Endometrial microvascular endothelial cells (primary cell): ENCODE data around the gene LCN1. TPM values are rescaled to one million over a fixed set of nuclear protein-coding genes. Genes with fewer than 3 reads are reported as not detected.
"Not testable (repeated sequence)": the region's sequence is repeated elsewhere in the genome, so short reads cannot be mapped to it uniquely, and the experiment has no call there.

ENCODE experiments used
- in situ Hi-C: cut with HindIII; loops from 2 replicates; pipeline ENCODE4 v1.10.0; 2017; ENCODE audit warnings: low sequenced_read_pairs, low pct_unique_long_range_greater_than_20kb; ENCODE audit errors: inconsistent ontology term
- total RNA-seq: library from RNA; depleted of rRNA; stranded (reverse); fragments of >200 nt; gene quantifications from one replicate; pipeline ENCODE4 v1.2.3, GENCODE V29; 2015; ENCODE audit errors: inconsistent ontology term

LCN1 gene
- total RNA-seq, 1 donor from 2014 or later = not detected

DNA sequence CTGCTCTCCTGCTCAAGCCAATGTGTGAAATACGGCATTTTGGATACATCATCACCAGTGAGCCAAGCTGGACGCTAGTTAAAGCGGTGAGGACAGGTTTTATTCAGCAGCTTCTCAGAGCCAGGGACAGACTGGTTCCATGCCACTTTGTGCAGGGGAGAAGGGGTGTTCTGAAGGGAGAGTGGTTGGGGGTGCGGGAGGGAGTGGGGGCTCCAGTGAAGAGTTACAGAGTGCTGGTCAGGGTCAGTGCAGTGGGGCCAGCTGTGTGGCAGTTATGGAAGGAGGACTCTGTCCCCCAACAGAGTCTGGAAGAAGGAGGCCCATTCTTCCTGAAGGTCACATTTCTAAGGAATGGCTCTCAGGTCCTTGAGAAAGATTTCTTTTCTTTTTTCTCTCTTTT lies 13.6 kb downstream of the LCN1 start:
- in situ Hi-C loops = not testable (repeated sequence)

DNA sequence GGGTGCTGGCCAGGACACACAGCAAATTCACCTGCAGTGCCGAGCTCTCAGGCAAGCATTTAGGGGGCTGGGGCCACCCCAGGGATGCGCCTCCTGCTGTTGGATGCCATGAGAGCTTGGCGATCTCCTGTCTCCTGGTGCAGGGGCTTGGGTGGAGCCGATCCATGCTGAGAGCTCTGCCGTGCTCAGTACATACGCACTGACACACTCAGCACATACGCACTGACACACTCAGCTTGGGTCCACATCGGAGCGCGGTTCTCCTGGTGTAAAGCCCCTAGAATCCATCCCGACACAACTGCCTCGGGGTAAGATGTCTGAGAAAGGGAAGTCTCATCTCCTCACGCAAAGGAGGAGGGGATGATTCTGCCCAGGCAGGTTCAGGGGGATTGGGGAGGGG lies 14.4 kb downstream of the LCN1 start:
- in situ Hi-C loops = not testable (repeated sequence)

DNA sequence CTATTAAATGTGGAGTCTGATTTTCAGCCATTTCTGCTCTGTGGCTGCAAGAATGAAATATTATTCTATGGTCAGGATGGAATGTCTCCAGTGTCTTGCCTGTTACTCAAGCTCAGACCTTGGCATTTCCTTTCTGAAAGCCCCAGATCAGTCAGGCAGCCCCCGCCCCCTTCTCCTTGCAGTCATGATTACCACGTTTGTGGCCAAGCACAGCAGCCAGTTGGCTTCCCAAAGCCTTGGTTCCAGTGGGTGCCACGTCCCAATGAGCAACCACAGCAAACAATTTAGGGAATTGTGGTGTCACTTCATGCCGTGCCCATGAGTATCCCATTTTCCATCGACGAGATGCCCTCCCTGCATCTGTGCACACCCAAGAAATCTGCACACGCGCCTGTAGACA lies 15.0 kb downstream of the LCN1 start:
- in situ Hi-C loops = no loop called here

DNA sequence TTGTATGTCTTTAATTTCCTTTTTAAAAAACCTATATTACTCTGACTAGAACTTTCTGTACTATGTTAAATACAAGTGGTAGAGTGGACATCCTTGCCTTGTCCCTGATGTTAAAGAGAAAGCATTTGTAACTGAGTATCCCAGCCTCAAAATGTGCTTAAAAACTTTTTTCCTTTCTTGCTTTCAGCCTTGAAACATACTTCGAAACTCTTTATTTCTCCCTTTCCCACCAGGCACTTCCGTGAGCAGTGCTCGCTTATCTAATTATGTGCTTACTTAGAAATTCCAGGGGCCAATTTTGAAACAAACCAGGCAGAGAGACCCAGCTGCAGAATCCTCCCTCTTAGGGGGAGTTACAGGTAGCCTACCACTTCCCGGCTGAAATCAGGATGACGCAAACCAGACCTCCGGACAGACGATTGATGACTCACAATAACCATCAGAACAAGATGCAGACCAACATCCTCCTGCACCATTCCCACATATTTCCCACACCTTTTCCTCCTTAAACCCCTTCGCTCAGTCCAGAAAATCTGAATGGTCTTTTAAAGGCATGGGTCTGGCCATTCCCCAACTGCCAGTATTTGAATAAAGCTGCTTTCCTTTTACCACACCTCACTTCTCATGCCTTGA lies 22.1 kb downstream of the LCN1 start:
- in situ Hi-C loops = not testable (repeated sequence)

DNA sequence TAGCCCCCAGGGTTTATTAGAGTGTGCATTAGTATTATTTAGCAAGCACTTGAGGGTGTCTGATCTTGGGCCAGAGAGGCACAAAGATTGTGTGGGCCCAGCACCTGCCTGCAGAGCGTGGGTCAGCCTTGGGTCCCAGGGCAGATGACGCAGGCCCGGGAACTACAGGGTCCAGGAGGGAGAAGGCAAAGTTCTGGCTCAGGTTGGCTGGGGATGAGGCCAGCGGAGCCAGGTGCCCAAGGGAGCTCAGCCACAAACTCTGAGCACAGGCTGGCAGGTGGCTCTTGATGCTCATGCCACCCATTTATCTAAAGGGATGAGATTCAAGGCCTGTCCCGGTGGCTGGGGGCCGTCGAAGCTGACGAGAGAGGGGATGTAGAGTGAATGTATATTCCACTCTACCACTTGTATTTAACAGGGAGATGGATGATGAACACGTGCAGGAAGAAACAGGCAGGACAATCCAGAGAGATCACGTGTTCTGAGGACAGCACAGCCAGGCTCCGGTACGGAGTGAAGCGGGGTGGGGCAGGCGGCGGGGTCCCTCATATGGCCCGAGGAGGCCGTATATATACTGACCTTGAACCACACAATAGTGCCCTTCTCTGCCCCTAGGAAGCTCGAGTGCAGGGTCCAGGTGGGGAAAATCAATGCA lies 23.9 kb downstream of the LCN1 start:
- in situ Hi-C loops = no loop called here

DNA sequence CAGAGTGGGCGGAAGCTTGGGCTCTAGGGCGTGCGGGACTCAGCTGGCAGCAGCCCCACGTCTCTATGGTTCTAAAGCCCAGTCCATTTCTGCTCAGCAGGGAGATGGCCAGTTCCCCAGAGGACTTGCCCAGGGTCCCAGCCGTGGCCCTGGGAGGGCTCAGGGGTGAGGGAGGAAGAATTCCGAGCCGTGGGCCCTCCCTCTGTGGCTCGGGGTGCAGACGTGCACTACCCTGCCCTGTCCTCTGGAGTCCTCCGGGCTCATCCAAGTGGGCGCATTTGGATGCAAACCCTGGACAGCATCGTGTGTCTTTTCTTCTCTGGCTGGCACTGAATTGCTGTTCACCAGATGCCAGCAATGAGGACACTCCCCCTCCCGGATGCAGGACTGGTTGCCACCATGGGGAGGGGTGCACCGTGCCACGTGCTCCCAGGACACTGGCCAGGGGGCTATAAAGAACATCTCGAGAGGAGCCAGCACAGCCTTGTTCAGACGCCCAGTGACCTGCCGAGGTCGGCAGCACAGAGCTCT lies 24.5 kb downstream of the LCN1 start, which contains the start of gene OBP2A:
TSS of gene OBP2A (plus strand) at position 481 of the 531 bp plus-strand sequence. CDS start 55 bp downstream, outside the sequence.
- in situ Hi-C loops = not testable (repeated sequence)

DNA sequence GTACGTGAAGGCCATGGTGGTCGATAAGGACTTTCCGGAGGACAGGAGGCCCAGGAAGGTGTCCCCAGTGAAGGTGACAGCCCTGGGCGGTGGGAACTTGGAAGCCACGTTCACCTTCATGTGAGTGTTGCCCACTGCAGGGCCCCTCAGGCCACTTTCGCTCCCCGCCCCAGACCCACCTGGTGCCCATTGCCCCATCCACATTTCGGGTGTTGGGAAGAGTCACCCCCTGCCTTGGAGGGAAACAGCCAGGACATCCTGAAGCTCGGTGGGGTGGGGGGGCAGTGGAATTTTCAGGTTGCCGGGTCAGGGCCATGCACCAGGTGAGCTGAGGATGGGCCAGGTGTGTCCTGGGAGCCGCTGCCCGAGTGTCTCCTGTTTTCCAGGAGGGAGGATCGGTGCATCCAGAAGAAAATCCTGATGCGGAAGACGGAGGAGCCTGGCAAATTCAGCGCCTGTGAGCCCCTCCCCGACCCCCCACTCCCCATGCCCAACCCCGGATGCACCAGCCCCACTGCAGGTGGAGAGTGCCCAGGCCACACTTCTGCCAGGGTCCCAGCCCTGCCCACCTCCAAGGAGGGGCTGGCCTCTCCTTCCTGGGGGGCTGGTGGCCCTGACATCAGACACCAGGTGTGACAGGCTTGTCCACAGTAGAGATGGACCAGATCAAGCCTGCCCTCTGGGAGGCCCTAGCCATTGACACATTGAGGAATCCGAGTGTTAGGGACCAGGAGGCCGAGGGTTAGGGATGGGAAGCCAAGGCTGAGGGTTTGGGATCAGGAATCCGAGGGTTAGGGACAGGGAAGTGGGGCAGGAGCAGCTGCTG lies 25.8 kb downstream of the LCN1 start:
- in situ Hi-C loops = not testable (repeated sequence)

DNA sequence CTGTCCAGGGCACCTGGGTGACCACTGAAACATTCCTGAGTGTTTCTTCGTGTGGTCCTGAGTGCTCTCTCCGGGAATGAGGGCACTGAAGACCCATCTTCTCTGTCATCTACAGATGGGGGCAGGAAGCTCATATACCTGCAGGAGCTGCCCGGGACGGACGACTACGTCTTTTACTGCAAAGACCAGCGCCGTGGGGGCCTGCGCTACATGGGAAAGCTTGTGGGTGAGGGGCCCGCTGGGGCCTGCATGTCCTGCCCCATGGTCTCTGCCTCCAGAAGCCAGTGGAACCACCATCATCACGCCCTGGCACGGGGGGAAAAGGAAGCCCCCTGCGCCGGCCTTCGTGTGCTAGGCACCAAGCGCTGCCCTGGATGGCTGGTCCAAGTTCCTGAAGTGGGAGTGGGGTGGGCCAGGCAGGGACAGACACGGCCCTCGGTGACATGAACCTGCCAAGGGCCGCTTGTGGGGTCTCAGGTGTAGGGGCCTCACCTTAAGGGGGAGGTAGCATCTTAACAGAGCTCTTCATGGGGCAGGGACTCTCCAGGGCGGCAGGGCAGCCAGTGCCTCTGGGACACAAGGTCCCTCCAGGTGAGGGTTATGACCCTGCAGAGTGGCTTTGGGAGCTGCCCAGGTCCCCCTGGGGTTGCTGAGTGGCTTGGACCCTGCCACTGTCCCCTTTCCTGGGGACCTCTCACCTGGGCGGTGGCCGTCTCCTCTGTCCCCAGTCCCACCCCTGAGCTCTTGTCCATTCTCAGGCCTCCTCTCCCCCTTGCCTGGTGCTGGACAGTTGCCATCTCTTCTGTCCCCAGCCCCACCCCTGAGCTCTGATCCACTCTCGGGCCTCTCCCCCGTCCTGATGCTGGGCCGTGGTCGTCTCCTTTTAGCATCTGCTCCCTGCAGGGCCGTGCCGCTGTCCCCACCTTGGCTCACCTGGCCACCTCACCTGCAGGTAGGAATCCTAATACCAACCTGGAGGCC lies 26.8 kb downstream of the LCN1 start:
- in situ Hi-C loops = no loop called here

DNA sequence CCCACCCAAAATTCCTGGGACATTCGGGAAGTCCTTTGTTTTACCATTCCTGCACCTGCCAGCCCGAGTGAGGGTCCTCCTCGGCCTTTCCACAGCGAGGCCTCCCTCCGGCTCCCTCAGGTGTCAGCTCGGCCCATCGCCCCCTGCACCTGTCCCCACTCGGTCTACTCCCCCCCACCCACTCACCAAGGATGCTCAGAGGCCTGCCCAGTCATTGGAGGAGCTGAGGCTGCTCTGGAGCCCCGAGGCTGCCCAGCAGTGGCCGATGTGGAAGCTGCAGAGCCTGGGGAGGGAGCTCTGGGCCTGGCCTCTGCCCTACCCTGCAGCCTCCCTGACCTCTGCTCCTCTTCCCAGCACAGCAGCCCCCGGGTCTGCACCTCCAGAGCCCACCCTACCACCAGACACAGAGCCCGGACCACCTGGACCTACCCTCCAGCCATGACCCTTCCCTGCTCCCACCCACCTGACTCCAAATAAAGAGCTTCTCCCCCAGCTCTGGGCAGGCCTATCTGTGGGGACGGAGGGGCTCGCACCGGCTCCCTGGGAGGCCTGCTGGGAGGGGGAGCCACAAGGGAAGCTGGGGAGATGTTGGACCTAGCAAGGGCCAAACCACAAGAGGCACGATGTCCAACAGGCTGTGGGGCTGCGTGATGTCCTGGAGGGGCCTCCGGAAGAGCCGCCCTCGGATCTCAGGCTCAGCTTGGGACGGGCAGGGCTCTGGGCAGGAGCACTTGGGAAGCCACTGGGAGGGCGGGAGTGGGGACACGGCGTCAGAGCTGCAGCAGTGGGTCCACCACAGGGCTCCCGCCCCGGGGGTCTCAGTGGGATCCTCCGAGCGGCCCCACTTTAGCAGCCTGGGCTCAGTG lies 28.5 kb downstream of the LCN1 start:
- in situ Hi-C loops = not testable (repeated sequence)

DNA sequence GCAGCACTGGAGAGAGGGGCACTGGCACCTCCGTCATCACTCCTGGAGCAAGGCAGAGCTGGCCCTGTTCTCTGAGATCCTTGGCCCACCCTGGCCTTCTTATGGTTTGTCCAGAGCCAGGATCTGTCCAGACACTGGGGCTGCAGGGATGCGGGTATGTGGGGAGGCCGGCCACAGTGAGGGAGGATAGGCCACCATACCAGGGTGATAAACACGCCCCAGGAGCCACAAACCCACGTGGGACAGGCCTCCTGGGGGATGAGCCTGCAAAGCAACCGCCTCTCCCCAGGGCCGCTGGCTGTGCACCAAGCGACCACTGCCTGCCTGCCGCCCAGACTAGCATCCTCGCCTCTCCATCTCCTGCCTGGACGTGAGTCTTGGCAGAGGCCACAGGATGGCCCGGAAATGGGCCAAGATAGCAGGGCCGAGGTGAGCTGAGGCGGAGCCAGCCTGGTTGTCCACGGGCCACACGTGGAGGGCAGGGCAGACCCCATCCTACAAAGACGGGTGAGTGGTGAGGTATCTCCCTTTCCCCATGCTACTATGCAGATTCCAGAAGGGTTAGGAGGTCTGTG lies 29.2 kb downstream of the LCN1 start:
- in situ Hi-C loops = no loop called here

DNA sequence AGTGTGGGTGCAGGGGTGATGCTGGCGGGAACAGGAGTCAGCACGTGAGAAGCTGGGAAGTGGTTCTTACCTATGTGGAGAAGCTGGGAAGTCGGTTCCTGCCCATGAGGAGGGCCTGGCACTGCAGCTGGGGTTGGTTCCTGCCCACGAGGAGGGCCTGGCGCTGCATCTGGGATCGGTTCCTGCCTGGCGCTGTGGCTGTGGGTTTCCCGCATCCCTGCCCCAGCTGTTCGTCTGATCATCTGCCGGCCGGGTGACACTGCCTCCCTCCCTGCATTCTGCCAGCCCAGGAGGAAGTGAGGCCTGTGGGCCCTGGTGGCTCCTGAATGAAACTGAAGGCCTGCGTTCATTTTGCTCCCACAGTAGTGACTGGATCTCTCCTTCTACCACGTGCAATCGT lies 29.8 kb downstream of the LCN1 start:
- in situ Hi-C loops = no loop called here

DNA sequence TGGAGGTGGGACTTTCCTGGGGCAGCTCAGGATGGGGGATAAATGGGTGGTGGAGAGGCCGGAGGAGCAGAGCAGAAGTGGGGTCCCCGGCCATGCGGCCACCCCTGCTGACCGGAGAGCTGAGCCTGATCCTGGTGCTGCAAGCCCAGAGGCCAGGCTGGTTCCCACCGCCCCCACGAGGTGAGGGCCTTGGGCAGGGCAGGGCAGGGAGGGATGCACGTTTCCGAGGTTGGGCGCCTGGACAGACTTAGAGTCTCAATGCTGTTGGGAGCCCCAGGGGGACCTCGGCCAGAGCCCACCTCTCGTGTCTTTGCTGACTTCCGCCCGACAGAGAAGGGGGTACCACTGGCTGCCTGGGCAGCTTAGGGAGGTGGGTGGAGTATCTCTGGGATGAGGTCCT lies 30.2 kb downstream of the LCN1 start:
- in situ Hi-C loops = no loop called here

DNA sequence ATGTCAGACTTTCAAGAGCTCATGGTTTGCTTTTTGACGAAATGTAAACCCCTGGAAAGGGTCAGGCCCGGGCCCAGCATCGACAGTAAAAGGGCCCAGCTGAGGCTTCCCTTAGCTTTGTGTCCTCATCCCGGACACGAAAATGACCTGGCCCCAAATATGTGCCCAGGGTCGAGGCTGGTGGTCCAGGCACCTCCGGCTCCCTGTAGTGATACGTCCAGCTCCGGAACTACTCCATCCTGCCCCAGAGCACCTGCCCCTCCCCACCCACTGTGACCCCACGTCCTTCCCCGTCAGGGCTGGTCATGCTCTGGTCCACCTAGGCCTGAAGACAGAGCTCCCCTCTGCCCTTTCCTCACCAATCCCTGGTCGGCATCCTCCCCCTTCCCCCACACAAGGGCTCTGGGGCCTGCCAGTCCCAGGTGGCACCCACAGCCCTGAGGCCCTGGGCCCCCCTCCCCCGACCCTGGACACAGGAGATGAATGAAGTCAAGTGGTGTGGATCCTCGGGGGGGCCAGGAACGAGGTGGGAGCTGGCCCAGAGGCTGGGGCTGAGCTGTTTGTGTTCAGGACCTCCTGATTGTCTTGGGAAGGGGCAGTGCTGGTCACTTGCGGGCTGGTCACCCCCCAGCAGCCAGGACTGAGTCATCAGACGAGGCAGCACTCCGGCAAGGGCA lies 30.9 kb downstream of the LCN1 start:
- in situ Hi-C loops = no loop called here

DNA sequence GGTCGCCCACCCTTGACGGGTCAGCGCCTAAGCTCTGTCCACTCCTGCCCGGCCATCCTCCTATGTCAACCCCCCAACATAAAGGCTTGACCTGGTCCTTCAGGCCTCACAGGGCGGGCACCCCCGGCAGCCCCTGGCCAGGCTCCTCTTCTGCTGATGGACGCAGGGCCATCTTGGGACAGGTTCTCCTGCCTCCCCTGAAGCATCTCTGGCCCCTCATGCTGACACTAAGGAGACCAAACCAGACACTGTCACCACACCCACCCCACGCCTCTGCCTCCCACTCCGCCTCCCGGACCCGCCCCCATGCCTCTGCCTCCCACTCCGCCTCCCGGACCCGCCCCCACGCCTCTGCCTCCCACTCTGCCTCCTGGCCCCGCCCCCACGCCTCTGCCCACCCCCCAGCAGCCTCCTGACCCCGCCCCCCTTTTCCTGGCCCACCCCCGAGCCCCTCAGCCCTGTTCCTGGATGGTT lies 31.5 kb downstream of the LCN1 start:
- in situ Hi-C loops = no loop called here

DNA sequence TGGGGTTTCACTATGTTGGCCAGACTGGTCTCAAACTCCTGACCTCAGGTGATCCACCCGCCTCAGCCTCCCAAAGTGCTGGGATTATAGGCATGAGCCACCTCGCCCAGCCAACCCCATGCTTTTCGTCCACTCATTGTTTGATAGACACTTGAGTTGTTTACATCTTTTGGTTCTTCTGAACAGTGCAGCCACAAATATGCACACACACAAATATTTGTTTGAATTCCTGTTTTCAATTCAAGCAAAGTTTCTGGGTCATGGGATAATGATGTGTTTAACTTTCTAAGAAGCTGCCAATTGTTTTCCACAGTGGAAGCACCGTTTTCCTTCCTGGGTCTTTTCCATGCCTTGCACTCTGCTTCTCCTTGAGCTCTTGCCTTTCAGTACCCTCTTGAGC lies 33.5 kb downstream of the LCN1 start:
- in situ Hi-C loops = no loop called here

DNA sequence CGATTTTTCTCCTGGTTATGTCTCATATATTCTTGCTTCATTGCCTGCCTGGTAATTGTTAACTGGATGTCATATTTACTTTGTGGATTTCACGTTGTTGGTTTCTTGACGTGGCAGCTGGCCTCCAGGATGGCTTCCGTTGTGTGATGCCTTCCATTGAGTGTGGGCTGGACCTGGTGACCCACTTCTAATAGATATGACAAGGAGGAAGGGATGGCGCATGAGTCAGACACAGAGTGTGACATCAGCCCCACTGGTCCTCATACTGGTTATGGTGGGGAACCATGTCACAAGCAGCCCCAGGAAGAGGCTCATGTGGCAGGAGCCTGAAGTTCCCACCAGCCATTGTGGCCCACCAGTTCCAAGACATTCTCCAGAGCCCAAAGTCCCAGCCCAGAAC lies 34.0 kb downstream of the LCN1 start:
- in situ Hi-C loops = no loop called here

DNA sequence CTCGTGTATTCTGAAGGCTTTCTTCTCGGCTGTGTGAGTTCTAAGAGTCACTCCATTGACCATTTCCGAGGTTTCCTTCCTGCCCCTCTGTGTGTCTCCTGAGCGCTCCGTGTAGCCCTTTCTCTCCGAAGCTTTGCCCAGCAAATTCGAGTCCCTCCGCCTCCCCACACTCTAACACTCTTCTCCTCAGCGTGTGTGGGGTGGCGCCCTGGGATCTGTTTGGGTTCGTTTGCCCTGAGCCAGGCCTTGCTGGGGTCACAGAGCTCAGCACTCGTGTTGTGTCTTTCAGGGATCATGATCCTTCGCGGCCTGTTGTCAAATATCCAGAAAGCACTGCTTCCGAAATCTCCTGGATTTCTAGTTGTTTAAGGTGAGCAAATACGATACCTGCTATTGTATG lies 34.7 kb downstream of the LCN1 start:
- in situ Hi-C loops = no loop called here
